SIG-M5 treated with dmso at 0.1 percent for 504 hours (cell line): ENCODE measurements around the gene DNAJC21.

ENCODE experiments used
- DNase-seq: peaks from one replicate; lab custom pipeline; 2025; ENCODE audit not compliant: unreplicated experiment; lab: John Stamatoyannopoulos, UW

Gene DNAJC21

GRCh38 chr5:34929134-34929719 lies at the start of gene DNAJC21:
Gene DNAJC21, plus strand, starts transcription at chr5:34929559. Its CDS starts 261 bp downstream, at chr5:34929820.
- peak; percentile 97 for DNase-seq

DNA sequence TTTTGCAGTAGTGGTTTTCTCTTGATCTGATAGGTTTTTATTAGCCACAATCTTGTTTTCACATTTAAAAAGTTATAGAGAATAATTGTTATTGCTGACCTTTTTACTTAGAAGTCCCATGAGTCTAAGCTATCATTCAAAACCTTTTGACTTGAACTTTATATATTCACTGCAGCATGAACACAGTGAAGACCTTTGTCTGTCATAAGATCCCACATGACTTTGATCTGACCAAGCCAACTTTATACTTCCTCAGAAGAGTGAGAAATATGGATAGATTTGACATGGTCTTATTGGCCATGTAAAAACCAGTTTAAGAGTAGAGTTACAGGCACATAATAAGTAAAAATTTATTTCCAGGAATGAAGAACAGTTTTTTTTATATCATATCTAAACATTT lies 48.1 kb upstream of the DNAJC21 start:
- DNase-seq, result no peak

DNA sequence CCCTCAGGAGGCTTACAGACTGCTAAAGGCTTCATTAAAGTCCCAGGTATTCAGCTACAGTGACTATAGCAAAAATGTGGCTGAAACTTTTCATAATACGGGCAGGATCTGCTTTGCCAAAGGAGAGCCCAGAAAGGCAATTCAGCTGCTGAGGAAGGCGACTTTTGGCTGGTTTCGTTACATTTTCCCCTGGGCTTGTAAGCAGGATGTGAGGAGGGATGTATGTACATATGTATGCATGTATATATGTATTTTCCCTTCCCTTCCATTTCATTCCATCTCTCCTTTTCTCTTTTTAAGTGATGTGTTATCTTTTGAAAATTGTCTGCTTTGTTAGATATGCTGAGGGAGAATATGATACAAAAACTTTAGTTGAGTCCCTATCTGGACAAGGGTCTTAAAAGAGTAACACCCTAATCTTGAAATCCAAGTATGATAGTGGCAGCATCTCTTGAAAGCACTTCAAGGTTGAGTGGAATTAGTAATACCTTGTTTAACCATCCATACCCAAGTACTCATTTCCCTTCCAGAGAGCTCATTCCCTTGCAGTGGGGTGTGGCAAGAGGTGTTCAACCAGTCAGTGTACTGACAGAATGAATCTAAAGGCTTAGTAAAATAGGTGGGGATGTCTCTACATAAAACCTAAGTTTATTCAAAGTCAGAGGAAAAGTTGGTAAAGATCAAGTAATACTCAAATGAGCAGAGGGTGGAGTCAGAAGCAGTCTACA lies 42.8 kb upstream of the DNAJC21 start:
- no peak for DNase-seq

DNA sequence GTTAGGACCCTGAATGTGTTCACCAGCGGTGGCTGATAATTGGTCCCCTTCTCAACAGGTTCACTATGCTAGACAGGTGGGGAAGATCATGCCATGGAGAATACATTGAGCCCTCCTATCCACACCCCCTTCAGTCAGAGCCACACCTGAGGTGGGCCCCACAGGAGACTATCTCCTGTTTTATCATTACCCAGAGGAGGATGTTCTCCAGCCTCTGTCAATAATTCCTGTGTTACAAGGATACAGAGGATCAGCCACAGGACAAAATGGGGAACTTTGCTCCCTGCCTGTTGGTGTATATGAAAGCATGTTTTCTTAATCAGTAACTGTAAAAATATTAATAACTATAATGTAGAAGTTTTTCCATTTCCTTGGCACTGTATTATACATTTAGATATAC lies 40.0 kb upstream of the DNAJC21 start:
- DNase-seq, result no peak

- no peak for DNase-seq
These were observed 37.4 kb upstream of the DNAJC21 start for GRCh38 chr5:34891981-34892380.

DNA sequence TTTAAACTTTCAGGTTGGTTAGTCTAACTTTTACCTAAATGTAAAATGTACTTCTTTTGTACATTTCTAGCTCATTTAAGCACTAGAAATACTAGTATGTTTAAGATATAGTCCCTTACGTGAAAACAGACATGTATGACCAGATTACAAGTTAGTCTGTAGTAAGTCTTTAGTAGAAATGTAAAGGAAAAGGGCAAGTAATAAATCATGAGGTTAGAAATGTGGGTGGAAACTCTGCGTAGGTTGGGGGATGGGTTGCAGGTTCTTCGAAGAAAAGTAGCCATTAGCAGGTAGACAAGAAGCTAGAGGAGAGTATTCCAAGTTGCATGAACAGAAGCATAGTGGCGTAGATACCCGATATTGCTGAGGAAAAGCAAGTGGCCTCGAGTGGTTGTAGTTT lies 36.9 kb upstream of the DNAJC21 start:
- no peak for DNase-seq

- no peak for DNase-seq
These were observed 34.6 kb upstream of the DNAJC21 start for GRCh38 chr5:34894716-34895115.

DNA sequence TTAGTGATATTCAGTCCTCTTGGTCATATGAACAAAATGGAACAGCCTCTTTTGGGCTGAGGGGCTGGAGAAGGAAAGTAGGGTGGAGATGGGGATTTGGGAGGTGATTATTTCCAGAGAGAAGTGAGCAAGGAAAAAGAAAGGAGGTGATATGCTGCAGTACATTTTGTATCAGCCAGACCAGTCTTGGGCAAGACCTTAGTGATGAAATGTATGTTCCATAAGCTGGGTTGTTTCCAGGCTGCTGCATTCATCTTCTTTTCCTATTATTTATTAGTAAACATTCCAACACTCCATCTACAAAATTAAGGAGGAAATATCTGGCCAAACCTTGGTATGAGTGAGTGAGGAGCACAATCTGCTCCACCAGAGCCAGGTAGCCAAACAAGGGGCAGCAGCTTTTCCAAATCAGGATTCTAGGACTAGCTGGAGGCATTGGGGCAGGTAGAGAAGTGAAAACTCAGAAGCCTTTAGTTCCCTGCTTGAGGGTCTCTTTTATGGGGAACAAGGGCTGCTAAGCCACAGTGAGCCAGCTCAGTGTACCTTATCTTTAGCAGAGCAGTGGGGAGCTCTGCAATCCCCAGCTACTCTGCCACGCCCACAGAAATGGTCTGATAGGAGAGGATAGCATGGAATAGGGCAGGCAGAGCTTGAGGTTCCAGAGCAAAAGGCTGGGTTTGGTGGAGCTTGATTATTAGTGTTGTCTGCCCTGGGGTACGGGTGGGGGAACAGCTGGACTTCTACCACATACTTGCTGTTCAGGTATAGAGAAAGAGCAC lies 33.5 kb upstream of the DNAJC21 start:
- no peak for DNase-seq

- no peak for DNase-seq
These were observed 31.7 kb upstream of the DNAJC21 start for GRCh38 chr5:34897646-34898045.

GRCh38 chr5:34898258-34898895 lies 31.0 kb upstream of the DNAJC21 start:
- peak; percentile 69 for DNase-seq

GRCh38 chr5:34899066-34899465 lies 30.3 kb upstream of the DNAJC21 start:
- DNase-seq, result no peak

GRCh38 chr5:34900652-34901051 lies 28.7 kb upstream of the DNAJC21 start:
- no peak for DNase-seq

DNA sequence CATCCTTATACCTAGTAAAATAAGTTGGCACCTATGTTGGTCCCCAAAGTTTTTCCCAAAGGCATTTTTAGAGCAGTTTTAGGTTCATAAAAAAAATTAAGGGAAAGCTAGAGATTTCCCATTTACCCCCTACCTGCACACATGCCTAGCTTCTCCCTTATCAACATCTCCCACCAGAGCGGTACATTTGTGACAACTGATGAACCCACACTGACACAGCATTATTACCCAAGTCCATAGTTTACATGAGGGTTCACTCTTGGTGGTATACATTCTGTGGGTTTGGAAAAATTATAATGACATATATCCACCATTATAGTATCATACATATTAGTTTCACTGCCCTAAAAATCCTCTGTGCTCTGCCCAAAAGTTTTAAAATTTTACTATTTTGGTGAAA lies 26.1 kb upstream of the DNAJC21 start:
- no peak for DNase-seq

DNA sequence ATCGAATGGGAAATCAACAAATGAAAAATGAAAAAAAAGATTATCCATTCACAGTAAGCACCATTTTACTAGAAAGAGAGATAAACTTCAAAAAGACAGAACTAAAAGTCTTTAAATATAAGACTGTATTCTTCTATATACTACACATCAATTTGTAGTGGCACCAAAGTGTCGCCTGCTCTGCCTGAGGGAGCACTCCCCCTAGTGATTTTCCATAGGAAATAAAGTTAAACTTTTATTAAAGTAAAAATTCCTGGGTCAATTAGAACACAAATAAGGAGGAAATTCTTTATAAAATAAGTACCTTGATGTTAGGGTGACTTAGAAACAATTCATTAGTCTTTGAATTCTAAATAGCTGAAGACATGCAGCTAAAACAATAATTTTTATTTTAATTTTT lies 23.8 kb upstream of the DNAJC21 start:
- peak; percentile 15 for DNase-seq

GRCh38 chr5:34913072-34913471 lies 16.3 kb upstream of the DNAJC21 start:
- no peak for DNase-seq

GRCh38 chr5:34914671-34915138 lies 14.7 kb upstream of the DNAJC21 start:
- peak; percentile 30 for DNase-seq

DNA sequence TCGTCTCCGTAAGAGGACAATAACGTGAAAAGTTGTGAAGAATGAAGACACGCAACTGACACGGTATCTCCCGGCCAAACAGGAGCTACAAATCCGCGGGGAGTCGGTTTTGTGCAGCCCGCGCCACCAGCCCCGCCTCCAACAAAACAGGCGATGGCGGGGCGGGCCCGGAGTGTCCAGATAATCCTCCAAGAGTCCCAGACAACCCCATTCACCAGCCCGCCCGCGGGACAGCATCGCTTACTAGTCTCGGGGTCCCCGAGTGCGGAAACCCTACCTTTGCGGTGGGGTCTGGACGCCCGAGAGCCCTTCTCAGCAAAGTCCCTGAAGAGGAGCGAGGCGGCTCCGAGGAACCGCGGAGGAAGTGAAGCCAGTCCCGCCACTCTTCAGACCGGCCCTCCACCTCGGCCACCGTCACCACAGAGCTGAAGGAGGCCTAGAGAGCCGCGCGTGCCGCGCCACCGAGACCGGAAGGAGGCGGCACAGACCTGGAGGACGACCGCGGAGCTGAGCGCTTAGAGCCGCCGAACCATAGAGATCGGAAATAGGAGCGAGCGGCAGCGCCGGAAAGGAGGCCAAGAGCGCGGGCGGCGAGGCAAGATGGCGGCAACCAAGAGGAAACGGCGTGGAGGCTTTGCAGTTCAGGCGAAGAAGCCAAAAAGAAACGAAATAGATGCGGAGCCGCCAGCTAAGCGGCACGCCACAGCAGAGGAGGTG lies 14.1 kb upstream of the DNAJC21 start, which contains the start of the genes BRIX1 and RAD1:
Gene BRIX1, plus strand, starts transcription at position 573 of the 717 bp plus-strand sequence. Its CDS starts 28 bp downstream, at position 601.
Gene RAD1, minus strand, starts transcription at position 366 of the 717 bp plus-strand sequence. CDS start 612 bp downstream, outside the sequence.
- DNase-seq, result peak; percentile 97

DNA sequence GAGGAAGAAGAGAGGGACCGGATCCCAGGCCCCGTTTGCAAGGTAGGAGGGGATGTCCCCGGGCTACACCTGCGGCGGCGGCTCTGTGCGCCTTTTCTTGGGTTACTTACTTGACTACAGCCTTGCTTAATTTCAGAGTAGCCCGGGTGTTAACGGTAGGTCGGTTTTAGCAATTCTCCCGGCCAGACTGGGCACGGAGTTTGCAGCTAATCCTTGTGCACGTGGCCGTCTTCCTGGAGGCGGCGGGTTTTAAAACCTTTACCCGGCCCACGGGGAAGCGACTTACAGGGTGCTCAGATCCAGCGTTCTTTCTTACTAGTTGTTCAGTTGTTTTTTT lies 13.5 kb upstream of the DNAJC21 start:
- DNase-seq, result no peak

- peak; percentile 29 for DNase-seq
These were observed 12.8 kb upstream of the DNAJC21 start for GRCh38 chr5:34916518-34916917.

DNA sequence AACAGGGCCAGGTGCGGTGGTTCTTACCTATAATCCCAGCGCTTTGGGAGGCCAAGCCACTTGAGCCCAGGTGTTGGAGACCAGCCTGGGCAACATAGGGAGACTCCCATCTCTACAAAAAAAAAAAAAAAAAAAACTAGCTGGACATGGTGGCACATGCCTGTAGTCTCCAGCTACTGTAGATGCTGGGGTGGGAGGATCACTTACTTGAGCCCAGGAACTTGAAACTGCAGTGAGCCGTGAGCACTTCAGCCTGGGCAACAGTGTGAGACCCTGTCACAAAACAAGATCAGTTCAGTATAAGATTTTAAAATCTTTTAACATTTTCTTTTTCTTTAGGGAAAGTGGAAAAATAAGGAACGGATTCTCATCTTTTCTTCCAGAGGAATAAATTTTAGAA lies 11.3 kb upstream of the DNAJC21 start:
- peak; percentile 13 for DNase-seq

GRCh38 chr5:34919077-34919476 lies 10.3 kb upstream of the DNAJC21 start:
- no peak for DNase-seq
